Neural progenitor cell (in vitro differentiated cells): Measurements from ENCODE around the gene GID4. TPM values are rescaled to one million over a fixed set of nuclear protein-coding genes. Genes with fewer than 3 reads are reported as not detected.

Experiments
- DNase-seq: peaks from one replicate; pipeline ENCODE4 v3.0.0-alpha.2; 2016; ENCODE audit warnings: low spot score
- H2AFZ ChIP-seq: fragments of 200-600 bp; sonication (generic); replicated peaks from 2 replicates; pipeline ENCODE4 v1.6.1; 2016; ENCODE audit warnings: antibody characterized with exemption
- H3F3A ChIP-seq: fragments of 200-600 bp; sonication (generic); 2 replicates; pipeline ENCODE4 v1.6.1; 2016; ENCODE audit warnings: antibody characterized with exemption, low read depth
- H3K27ac ChIP-seq: fragments of 200-600 bp; sonication (generic); 2 replicates; pipeline ENCODE4 v1.5.1; 2016; ENCODE audit warnings: mild to moderate bottlenecking
- H3K27me3 ChIP-seq: fragments of 200-600 bp; sonication (generic); 2 replicates; pipeline ENCODE4 v1.6.1; 2016; ENCODE audit warnings: mild to moderate bottlenecking, moderate library complexity
- H3K36me3 ChIP-seq: fragments of 200-600 bp; sonication (generic); 2 replicates; pipeline ENCODE4 v1.5.1; 2016
- H3K4me1 ChIP-seq: fragments of 200-600 bp; sonication (generic); 2 replicates; pipeline ENCODE4 v1.6.1; 2016; ENCODE audit warnings: mixed run types
- H3K4me2 ChIP-seq: fragments of 200-600 bp; sonication (generic); 2 replicates; pipeline ENCODE4 v1.6.1; 2016
- H3K4me3 ChIP-seq: fragments of 200-600 bp; sonication (generic); 2 replicates; pipeline ENCODE4 v1.5.1; 2016
- H3K79me2 ChIP-seq: fragments of 200-600 bp; sonication (generic); 2 replicates; pipeline ENCODE4 v1.6.1; 2016; ENCODE audit warnings: low read depth
- H3K9ac ChIP-seq: fragments of 200-600 bp; sonication (generic); 2 replicates; pipeline ENCODE4 v1.6.1; 2016
- H3K9me3 ChIP-seq: fragments of 200-600 bp; sonication (generic); 2 replicates; pipeline ENCODE4 v1.5.1; 2016; ENCODE audit warnings: low read depth
- H4K20me1 ChIP-seq: fragments of 200-600 bp; sonication (generic); 2 replicates; pipeline ENCODE4 v1.6.1; 2016; ENCODE audit warnings: low read depth
- H3K27ac Mint-ChIP-seq: 3 replicates; pipeline ENCODE4 v1.8.0; 2021; ENCODE audit warnings: mixed read lengths
- H3K27me3 Mint-ChIP-seq: 2 replicates; pipeline ENCODE4 v1.8.0; 2022; ENCODE audit warnings: low read depth, mild to moderate bottlenecking, inconsistent platforms, moderate library complexity, mixed read lengths; ENCODE audit not compliant: insufficient read depth
- H3K36me3 Mint-ChIP-seq: 3 replicates; pipeline ENCODE4 v1.8.0; 2021; ENCODE audit warnings: mixed read lengths
- H3K4me1 Mint-ChIP-seq: 3 replicates; pipeline ENCODE4 v1.8.0; 2021; ENCODE audit warnings: mixed read lengths
- H3K4me3 Mint-ChIP-seq: 3 replicates; pipeline ENCODE4 v1.8.0; 2021; ENCODE audit warnings: mild to moderate bottlenecking, moderate library complexity, mixed read lengths
- H3K9me3 Mint-ChIP-seq: 3 replicates; pipeline ENCODE4 v1.8.0; 2020; ENCODE audit warnings: mixed read lengths
- EZH2 ChIP-seq: fragments of 200-600 bp; sonication (generic); IDR thresholded peaks from 2 replicates; pipeline ENCODE4 v1.6.1; 2017; ENCODE audit warnings: antibody characterized with exemption, mild to moderate bottlenecking, moderate library complexity
- EZH2phosphoT487 ChIP-seq: fragments of 200-600 bp; sonication (generic); IDR thresholded peaks from 2 replicates; pipeline ENCODE4 v1.6.1; 2017; ENCODE audit warnings: antibody characterized with exemption
- total RNA-seq: library from RNA; depleted of rRNA; stranded (reverse); fragments of >200 nt; gene quantifications from 2 replicates; pipeline ENCODE4 v1.2.3, GENCODE V29; 2015; ENCODE audit warnings: low replicate concordance
- TF ChIP-seq, protein P1 (sequence below): fragments of 200-600 bp; sonication (generic); IDR thresholded peaks from 2 replicates; pipeline ENCODE4 v1.5.1; 2017; ENCODE audit warnings: antibody characterized with exemption, mild to moderate bottlenecking

The GID4 gene
- total RNA-seq, 1 donor from 2014 or later: 10.6 TPM

DNA sequence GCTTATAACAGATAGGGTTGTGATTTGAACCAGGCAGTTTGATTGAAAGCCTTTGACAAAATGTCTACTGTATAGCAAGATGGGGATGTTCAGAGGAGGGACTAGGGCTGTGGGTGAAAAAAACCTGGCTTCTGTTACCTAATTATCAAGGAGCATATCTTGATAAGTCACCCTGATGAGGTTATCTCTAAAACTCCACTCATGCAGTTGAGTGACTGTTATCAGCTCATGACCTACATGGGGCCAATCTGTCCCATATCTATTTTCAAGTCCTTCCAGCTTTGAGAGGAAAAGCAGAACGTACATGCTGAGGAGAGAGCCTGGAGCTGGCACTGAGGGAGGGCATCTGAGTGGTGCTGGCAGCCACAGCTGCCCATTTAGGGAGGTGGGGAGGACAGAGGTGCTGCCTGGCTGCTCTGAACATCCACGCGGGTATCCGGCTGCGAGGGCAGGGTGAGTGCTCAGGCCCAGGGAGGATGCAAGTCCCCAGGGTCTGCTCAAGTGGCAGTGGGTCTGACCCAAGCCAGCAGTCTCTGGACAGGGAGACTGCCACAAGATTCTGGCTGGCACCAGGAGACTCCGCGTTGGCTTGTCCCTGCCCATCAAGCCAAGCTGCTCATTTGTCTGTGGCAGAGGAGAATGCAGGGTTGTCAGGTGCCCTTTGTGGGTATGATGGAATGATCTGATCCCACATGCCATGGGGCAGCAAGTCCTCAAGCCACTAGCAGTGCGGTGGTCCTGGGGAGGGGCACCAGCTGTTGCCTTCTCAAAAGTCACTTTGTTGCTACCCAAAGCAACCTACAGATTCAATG lies 29.4 kb upstream of the GID4 start:
- H3K79me2 ChIP-seq: no peaks in the 10 kb centered on the region
- no peaks in the 10 kb centered on the region for H3K27me3 ChIP-seq
- no peak overlapping the region for H3K27ac Mint-ChIP-seq
- no peaks in the 10 kb centered on the region for H3K4me1 ChIP-seq
- no peaks in the 10 kb centered on the region for H3K36me3 ChIP-seq
- TF ChIP-seq EZH2: no peak
- no peak for TF ChIP-seq EZH2phosphoT487
- TF ChIP-seq, protein P1, sequence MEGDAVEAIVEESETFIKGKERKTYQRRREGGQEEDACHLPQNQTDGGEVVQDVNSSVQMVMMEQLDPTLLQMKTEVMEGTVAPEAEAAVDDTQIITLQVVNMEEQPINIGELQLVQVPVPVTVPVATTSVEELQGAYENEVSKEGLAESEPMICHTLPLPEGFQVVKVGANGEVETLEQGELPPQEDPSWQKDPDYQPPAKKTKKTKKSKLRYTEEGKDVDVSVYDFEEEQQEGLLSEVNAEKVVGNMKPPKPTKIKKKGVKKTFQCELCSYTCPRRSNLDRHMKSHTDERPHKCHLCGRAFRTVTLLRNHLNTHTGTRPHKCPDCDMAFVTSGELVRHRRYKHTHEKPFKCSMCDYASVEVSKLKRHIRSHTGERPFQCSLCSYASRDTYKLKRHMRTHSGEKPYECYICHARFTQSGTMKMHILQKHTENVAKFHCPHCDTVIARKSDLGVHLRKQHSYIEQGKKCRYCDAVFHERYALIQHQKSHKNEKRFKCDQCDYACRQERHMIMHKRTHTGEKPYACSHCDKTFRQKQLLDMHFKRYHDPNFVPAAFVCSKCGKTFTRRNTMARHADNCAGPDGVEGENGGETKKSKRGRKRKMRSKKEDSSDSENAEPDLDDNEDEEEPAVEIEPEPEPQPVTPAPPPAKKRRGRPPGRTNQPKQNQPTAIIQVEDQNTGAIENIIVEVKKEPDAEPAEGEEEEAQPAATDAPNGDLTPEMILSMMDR: no peak
- no peak overlapping the region for H3K27ac ChIP-seq
- no peak overlapping the region for H3K4me3 Mint-ChIP-seq
- peaks cover 2% of the 10 kb centered on the region for H3K9me3 Mint-ChIP-seq
- H3K27me3 Mint-ChIP-seq: no peaks in the 10 kb centered on the region
- no peak overlapping the region for H3K4me3 ChIP-seq
- peaks cover 6% of the 10 kb centered on the region for H3K4me1 Mint-ChIP-seq
- no peak overlapping the region for H3K9ac ChIP-seq
- no peak overlapping the region for H3K4me2 ChIP-seq
- no peaks in the 10 kb centered on the region for H4K20me1 ChIP-seq
- no peaks in the 10 kb centered on the region for H3K9me3 ChIP-seq
- H3F3A ChIP-seq: no peaks in the 10 kb centered on the region
- peaks cover 5% of the 10 kb centered on the region for H3K36me3 Mint-ChIP-seq
- DNase-seq: no peak
- H2AFZ ChIP-seq: no peak overlapping the region

DNA sequence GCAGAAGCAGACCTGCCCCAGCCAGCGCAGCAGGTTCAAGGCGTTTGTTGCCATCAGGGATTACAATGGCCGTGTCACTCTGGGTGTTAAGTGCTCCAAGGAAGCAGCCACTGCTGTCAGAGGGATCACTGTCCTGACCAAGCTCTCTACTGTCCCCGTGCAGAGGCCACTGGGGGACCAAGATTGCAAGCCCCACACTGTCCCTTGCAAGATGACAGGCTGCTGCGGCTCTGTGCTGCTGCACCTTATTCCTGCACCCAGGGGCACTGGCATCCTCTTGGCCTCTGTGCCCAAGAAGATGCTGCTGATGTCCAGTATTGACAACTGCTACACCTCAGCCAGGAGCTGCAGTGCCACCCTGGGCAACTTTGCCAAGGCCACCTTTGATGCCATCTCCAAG lies 27.9 kb upstream of the GID4 start:
- no peaks in the 10 kb centered on the region for H3K27me3 Mint-ChIP-seq
- Histone ChIP-seq H3K27ac (no peak overlapping the region), H3K9ac (no peak overlapping the region), H3K4me1 (no peaks in the 10 kb centered on the region), H3K4me3 (no peak overlapping the region), H2AFZ (no peak overlapping the region), H3F3A (no peaks in the 10 kb centered on the region), H3K79me2 (no peaks in the 10 kb centered on the region), H3K4me2 (no peak overlapping the region), H3K9me3 (no peaks in the 10 kb centered on the region), H3K36me3 (no peaks in the 10 kb centered on the region), H3K27me3 (no peaks in the 10 kb centered on the region), H4K20me1 (no peaks in the 10 kb centered on the region)
- H3K4me3 Mint-ChIP-seq: no peak overlapping the region
- peaks cover 2% of the 10 kb centered on the region for H3K9me3 Mint-ChIP-seq
- TF ChIP-seq, protein P1: no peak
- TF ChIP-seq EZH2phosphoT487 (no peak), EZH2 (no peak)
- no peak for DNase-seq
- H3K36me3 Mint-ChIP-seq: peaks cover 8% of the 10 kb centered on the region
- no peak overlapping the region for H3K27ac Mint-ChIP-seq
- H3K4me1 Mint-ChIP-seq: peaks cover 1% of the 10 kb centered on the region

DNA sequence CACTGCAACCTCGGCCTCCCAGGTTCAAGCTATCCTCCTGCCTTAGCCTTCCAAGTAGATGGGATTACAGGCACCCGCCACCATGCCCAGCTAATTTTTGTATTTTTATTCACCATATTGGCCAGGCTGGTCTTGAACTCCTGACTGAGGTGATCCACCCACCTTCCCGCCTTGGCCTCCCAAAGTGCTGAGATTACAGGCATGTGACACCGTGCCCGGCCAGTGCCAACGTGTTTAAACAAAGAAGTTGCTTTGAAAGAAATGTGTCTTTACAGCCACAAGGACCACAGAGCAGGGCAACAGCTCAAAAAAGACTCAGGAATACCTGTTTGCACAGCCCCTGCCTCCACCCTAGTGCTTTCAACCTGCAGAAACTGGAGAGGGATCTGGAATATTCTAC lies 25.2 kb upstream of the GID4 start:
- Histone ChIP-seq H3F3A (no peaks in the 10 kb centered on the region), H3K9me3 (no peaks in the 10 kb centered on the region), H3K4me1 (no peaks in the 10 kb centered on the region), H3K79me2 (no peaks in the 10 kb centered on the region), H3K9ac (no peak overlapping the region), H3K4me3 (no peak overlapping the region), H3K4me2 (no peak overlapping the region), H3K36me3 (no peaks in the 10 kb centered on the region), H4K20me1 (no peaks in the 10 kb centered on the region), H3K27ac (no peak overlapping the region), H3K27me3 (no peaks in the 10 kb centered on the region), H2AFZ (no peak overlapping the region)
- Mint-ChIP-seq H3K9me3 (peaks cover 2% of the 10 kb centered on the region), H3K36me3 (peaks cover 9% of the 10 kb centered on the region), H3K27me3 (peaks cover 2% of the 10 kb centered on the region), H3K4me1 (peaks cover 9% of the 10 kb centered on the region), H3K27ac (no peak overlapping the region), H3K4me3 (no peak overlapping the region)
- DNase-seq: no peak
- TF ChIP-seq EZH2 (no peak), EZH2phosphoT487 (no peak)
- TF ChIP-seq, protein P1: no peak
